Stimulated activated CD8-positive, alpha-beta memory T cell treated with anti-CD3 and anti-CD28 coated beads, Interleukin-7, amount 100 ng/mL, for 1 hour (primary cell): ENCODE results near the gene COQ2.
"Not testable (repeated sequence)": the region's sequence is repeated elsewhere in the genome, so short reads cannot be mapped to it uniquely, and the experiment has no call there.

ENCODE experiments used
- DNase-seq, 2 donors: peaks; one replicate each; pipeline ENCODE4 v3.0.0-alpha.2; 2020; ENCODE audit warnings: low read depth in 2 of 2

Gene COQ2

GRCh38 chr4:83247415-83248357 lies 36.9 kb downstream of the COQ2 start:
- no peak for DNase-seq

- DNase-seq = no peak
Measured at GRCh38 chr4:83241132-83241531, 43.5 kb downstream of the COQ2 start.

- no peak for DNase-seq
Measured at GRCh38 chr4:83240379-83240875, 44.2 kb downstream of the COQ2 start.

- no peak for DNase-seq
Measured at GRCh38 chr4:83238393-83239248, 46.0 kb downstream of the COQ2 start.

GRCh38 chr4:83237591-83237990 lies 47.0 kb downstream of the COQ2 start:
- no peak for DNase-seq

GRCh38 chr4:83235645-83236133 lies 48.9 kb downstream of the COQ2 start:
- not testable (repeated sequence) for DNase-seq

GRCh38 chr4:83234902-83235644 lies 49.5 kb downstream of the COQ2 start:
- no peak for DNase-seq

- DNase-seq = not testable (repeated sequence)
Measured at GRCh38 chr4:83234387-83234786, 50.2 kb downstream of the COQ2 start.

GRCh38 chr4:83232082-83232481 lies 52.5 kb downstream of the COQ2 start:
- DNase-seq = no peak

GRCh38 chr4:83231620-83232076 lies 53.0 kb downstream of the COQ2 start:
- no peak for DNase-seq

GRCh38 chr4:83230928-83231327 lies 53.7 kb downstream of the COQ2 start:
- DNase-seq = no peak

GRCh38 chr4:83229791-83230190 lies 54.8 kb downstream of the COQ2 start:
- DNase-seq = no peak

GRCh38 chr4:83228231-83228630 lies 56.4 kb downstream of the COQ2 start:
- DNase-seq = no peak

- no peak for DNase-seq
Measured at GRCh38 chr4:83224502-83225197, 59.9 kb downstream of the COQ2 start.

GRCh38 chr4:83223781-83224180 lies 60.8 kb downstream of the COQ2 start:
- DNase-seq = no peak

GRCh38 chr4:83221897-83222441 lies 62.6 kb downstream of the COQ2 start:
- DNase-seq = no peak

- no peak for DNase-seq
Measured at GRCh38 chr4:83219344-83220331, 65.0 kb downstream of the COQ2 start.

- DNase-seq = peak; percentile 25 to 43
Measured at GRCh38 chr4:83217721-83218522, 66.7 kb downstream of the COQ2 start.
